HCT116 (cell line): ENCODE measurements around the gene CDON. TPM values are rescaled to one million over a fixed set of nuclear protein-coding genes. Genes with fewer than 3 reads are reported as not detected.

Source experiments
- ATAC-seq: fragments of 200-7000 bp; cut with Tn5 transposase; 2 replicates; pipeline ENCODE4 v1.9.1; 2020; ENCODE audit warnings: mild to moderate bottlenecking, moderate library complexity
- BruUV-seq: library from RNA; stranded (reverse); fragments of 400-500 nt; replicated peaks from 2 replicates; lab custom pipeline; 2021; lab: Mats Ljungman, UMichigan
- CTCF ChIA-PET: fragments of 300-600 bp; sonication (Branson Sonifier 250); formaldehyde crosslinking; loops from one replicate; lab custom pipeline; 2021; ENCODE audit warnings: antibody characterized with exemption; lab: Charles Lee
- POLR2A ChIA-PET: fragments of 300-600, 350-600 bp; sonication (Branson Sonifier 250); formaldehyde crosslinking; loops from one replicate; lab custom pipeline; 2021; ENCODE audit warnings: antibody characterized with exemption; lab: Charles Lee
- RAD21 ChIA-PET, 2 experiments: fragments of 300-600 bp; sonication (Branson Sonifier 250); formaldehyde crosslinking; loops; one replicate each; lab custom pipeline; 2023; ENCODE audit warnings: low total read pairs in 2 of 2; ENCODE audit not compliant: uncharacterized antibody in 2 of 2, unreplicated experiment in 2 of 2, low non-redundant PET in 1 of 2; lab: Charles Lee
- DNase-seq: peaks from one replicate; pipeline ENCODE4 v3.0.0-alpha.2; 2010; ENCODE audit warnings: low read depth, low spot score
- H2AFZ ChIP-seq: fragments of 200-600 bp; shearing (Covaris generic), sonication (generic); 2 replicates; pipeline ENCODE4 v1.6.1; 2017; ENCODE audit warnings: low read depth, mixed run types, mixed read lengths, antibody characterized with exemption, low read length; ENCODE audit not compliant: poor library complexity, severe bottlenecking
- H3K27ac ChIP-seq: 2 replicates; pipeline ENCODE4 v1.5.1; 2012; ENCODE audit warnings: low read depth, low read length
- H3K27me3 ChIP-seq: fragments of 200-600 bp; sonication (generic); 2 replicates; pipeline ENCODE4 v1.6.1; 2016; ENCODE audit warnings: mixed run types, low read length, mixed read lengths; ENCODE audit not compliant: insufficient read depth
- H3K36me3 ChIP-seq, 2 experiments: fragments of 200-500 bp in 1 of 2; fragments of 200-600 bp in 1 of 2; sonication (Bioruptor generic) in 1 of 2; sonication (generic) in 1 of 2; 2 replicates each; pipeline versions ENCODE4 v1.5.1 to v1.6.1; 2014 to 2016; ENCODE audit warnings: low read length in 2 of 2, inconsistent platforms in 1 of 2, mixed read lengths in 1 of 2, mixed run types in 1 of 2; ENCODE audit not compliant: insufficient read depth in 2 of 2, control insufficient read depth in 1 of 2
- H3K4me1 ChIP-seq, 2 experiments: fragments of 200-600 bp in 1 of 2; sonication (generic) in 1 of 2; 2 replicates each; pipeline versions ENCODE4 v1.5.1 to v1.6.1; 2012 to 2017; ENCODE audit warnings: low read length in 2 of 2, inconsistent platforms in 1 of 2, mild to moderate bottlenecking in 1 of 2, mixed read lengths in 1 of 2, mixed run types in 1 of 2, moderate library complexity in 1 of 2; ENCODE audit not compliant: insufficient read depth in 2 of 2, control insufficient read depth in 1 of 2
- H3K4me2 ChIP-seq: fragments of 200-600 bp; sonication (generic); 2 replicates; pipeline ENCODE4 v1.6.1; 2017; ENCODE audit warnings: mixed run types, low read length, mixed read lengths
- H3K4me3 ChIP-seq, 2 experiments: fragments of 200-600 bp in 1 of 2; sonication (generic) in 1 of 2; replicated peaks in 1 of 2; 2 replicates each; pipeline ENCODE4 v1.5.1; 2011 to 2016; ENCODE audit warnings: low read length in 2 of 2, control low read depth in 1 of 2, low read depth in 1 of 2, mild to moderate bottlenecking in 1 of 2, mixed read lengths in 1 of 2, mixed run types in 1 of 2
- H3K79me2 ChIP-seq: fragments of 200-600 bp; sonication (generic); 2 replicates; pipeline ENCODE4 v1.6.1; 2017; ENCODE audit warnings: mild to moderate bottlenecking, mixed run types, low read length, moderate library complexity, mixed read lengths; ENCODE audit not compliant: insufficient read depth
- H3K9ac ChIP-seq: fragments of 200-600 bp; sonication (generic); 2 replicates; pipeline ENCODE4 v1.6.1; 2016; ENCODE audit warnings: low read length, mixed read lengths
- H3K9me2 ChIP-seq: fragments of 200-600 bp; sonication (generic), shearing (Covaris generic); 2 replicates; pipeline ENCODE4 v1.6.1; 2017; ENCODE audit warnings: mixed run types, mild to moderate bottlenecking, moderate library complexity; ENCODE audit not compliant: insufficient read depth
- H3K9me3 ChIP-seq, 2 experiments: fragments of 200-500 bp in 1 of 2; fragments of 200-600 bp in 1 of 2; sonication (Bioruptor generic) in 1 of 2; sonication (generic) in 1 of 2; 2 replicates each; pipeline ENCODE4 v1.6.1; 2014 to 2017; ENCODE audit warnings: low read length in 2 of 2, mixed read lengths in 2 of 2, inconsistent platforms in 1 of 2, low read depth in 1 of 2, mild to moderate bottlenecking in 1 of 2, mixed run types in 1 of 2, moderate library complexity in 1 of 2; ENCODE audit not compliant: control insufficient read depth in 1 of 2, insufficient read depth in 1 of 2
- H4K20me1 ChIP-seq: fragments of 200-600 bp; sonication (generic), shearing (Covaris generic); 2 replicates; pipeline ENCODE4 v1.6.1; 2017; ENCODE audit warnings: mixed run types, mild to moderate bottlenecking, moderate library complexity; ENCODE audit not compliant: insufficient read depth
- EZH2phosphoT487 ChIP-seq: fragments of 200-600 bp; IDR thresholded peaks from 2 replicates; pipeline ENCODE4 v1.6.1; 2018; ENCODE audit warnings: antibody characterized with exemption, borderline replicate concordance
- FOSL1 ChIP-seq: IDR thresholded peaks from 2 replicates; pipeline ENCODE4 v1.6.1; 2012; ENCODE audit warnings: low read depth
- POLR2AphosphoS5 ChIP-seq: IDR thresholded peaks from 2 replicates; pipeline ENCODE4 v1.6.1; 2011; ENCODE audit warnings: mild to moderate bottlenecking, low read depth, low read length, moderate library complexity
- RAD21 ChIP-seq: IDR thresholded peaks from 2 replicates; pipeline ENCODE4 v1.6.1; 2012; ENCODE audit warnings: low read depth, mild to moderate bottlenecking
- TCF7L2 ChIP-seq: IDR thresholded peaks from 2 replicates; pipeline ENCODE4 v1.7.0; 2011; ENCODE audit warnings: borderline replicate concordance, inconsistent platforms; ENCODE audit not compliant: insufficient read depth, insufficient read length; ENCODE audit errors: extremely low read depth
- ZFX ChIP-seq: fragments of 450-650 bp; IDR thresholded peaks from 2 replicates; pipeline ENCODE4 v1.6.1; 2017
- ZNF274 ChIP-seq: fragments of 200-500 bp; sonication (Bioruptor generic); IDR thresholded peaks from 2 replicates; pipeline ENCODE4 v1.6.1; 2014; ENCODE audit warnings: mild to moderate bottlenecking, low read depth, low read length, inconsistent platforms
- intact Hi-C: fragments of 100-400 bp; cut with micrococcal nuclease; formaldehyde crosslinking; loops from 2 replicates; pipeline ENCODE4 v1.10.0; 2022
- total RNA-seq: library from RNA; stranded (reverse); gene quantifications from one replicate; pipeline ENCODE4 v1.2.1, GENCODE V29; 2021; ENCODE audit not compliant: unreplicated experiment

The CDON gene
- total RNA-seq, 1 experiment from 2014 or later, result 16.9 TPM

DNA sequence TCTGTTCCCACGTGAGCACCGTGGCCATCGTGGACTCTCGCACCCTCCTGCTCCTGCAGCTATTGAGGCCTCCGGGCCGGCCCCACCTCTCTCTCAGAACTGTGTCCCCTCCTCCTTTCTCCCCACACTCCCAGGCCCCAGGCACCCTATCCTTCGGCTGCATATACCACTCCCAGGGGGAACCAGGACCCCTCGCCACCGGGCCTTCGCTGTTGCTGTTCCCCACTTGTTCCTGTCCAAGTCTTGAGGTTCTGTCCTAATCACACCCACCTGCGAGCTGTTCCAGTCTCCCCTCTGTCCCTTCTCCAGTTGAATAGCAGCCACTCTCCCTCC, 43.0 kb upstream of the CDON start:
- no peaks in the 10 kb centered on the region for H3K36me3 ChIP-seq
- TF ChIP-seq EZH2phosphoT487, result no peak

DNA sequence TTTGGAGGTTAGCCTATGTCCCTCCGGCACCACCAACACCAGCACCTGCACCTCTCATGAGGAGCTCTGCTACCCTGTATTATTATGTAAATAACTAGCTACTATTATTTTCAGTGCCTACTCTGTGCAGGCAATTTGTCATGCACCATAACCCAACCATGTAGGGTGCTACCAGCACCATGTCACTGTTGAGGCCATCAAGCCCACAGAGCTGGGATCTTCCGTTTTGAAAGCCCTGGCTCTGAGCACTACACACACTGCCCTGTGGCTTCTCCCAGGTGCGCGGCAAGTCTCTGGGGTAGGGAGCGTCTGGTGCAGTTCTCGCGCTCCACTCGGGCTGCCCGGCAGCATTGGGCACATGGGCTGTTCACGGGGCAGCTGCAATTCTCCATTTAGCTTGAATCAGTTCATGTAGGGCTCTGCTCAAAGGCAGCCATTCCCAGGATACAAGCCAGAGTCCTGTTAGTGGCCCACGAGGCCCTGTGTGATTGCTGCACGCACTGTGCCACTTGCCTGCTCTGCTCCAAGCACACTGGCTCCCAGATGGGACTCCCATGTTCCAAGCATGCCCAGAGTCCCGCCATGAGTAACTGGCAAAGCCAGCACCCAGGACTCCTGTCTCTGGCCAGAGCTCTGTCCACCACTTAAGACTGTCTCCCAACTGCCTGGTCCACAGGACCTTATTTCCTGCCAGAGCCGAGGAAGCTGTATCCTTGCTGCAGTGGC, 42.5 kb upstream of the CDON start:
- no peak overlapping the region for H3K9ac ChIP-seq
- no peak for DNase-seq
- H3K4me2 ChIP-seq, result no peak overlapping the region
- intact Hi-C loops, result no loop called here
- ATAC-seq, result no peak
- H2AFZ ChIP-seq, result no peak overlapping the region
- no peak overlapping the region for H3K27ac ChIP-seq
- POLR2A ChIA-PET, result no interaction called here
- no peaks in the 10 kb centered on the region for H4K20me1 ChIP-seq
- no peak overlapping the region for H3K4me3 ChIP-seq
- BruUV-seq, result no TSS peak
- TF ChIP-seq POLR2AphosphoS5 (no peak), FOSL1 (no peak), EZH2phosphoT487 (no peak), RAD21 (no peak), TCF7L2 (no peak), ZFX (no peak), ZNF274 (no peak)
- TF ChIP-seq, all 23 proteins: peak for 0
- no peaks in the 10 kb centered on the region for H3K9me3 ChIP-seq
- H3K4me1 ChIP-seq, result peaks cover 7 to 8% of the 10 kb centered on the region in 2 experiments; a peak in 2 of 4 replicates
- ChIA-PET RAD21 (no interaction called here), CTCF (no interaction called here)
- H3K9me2 ChIP-seq, result no peaks in the 10 kb centered on the region
- H3K36me3 ChIP-seq, result no peaks in the 10 kb centered on the region
- H3K79me2 ChIP-seq, result no peaks in the 10 kb centered on the region
- no peaks in the 10 kb centered on the region for H3K27me3 ChIP-seq

More for the DNA sequence above, 43.0 kb upstream of the CDON start:
- Histone ChIP-seq H3K9ac (no peak overlapping the region), H3K9me2 (no peaks in the 10 kb centered on the region), H2AFZ (no peak overlapping the region), H4K20me1 (no peaks in the 10 kb centered on the region), H3K9me3 (no peaks in the 10 kb centered on the region), H3K4me2 (no peak overlapping the region), H3K4me1 (peaks cover 7 to 10% of the 10 kb centered on the region in 2 experiments; a peak in 2 of 4 replicates), H3K27me3 (no peaks in the 10 kb centered on the region), H3K27ac (no peak overlapping the region), H3K79me2 (no peaks in the 10 kb centered on the region), H3K4me3 (no peak overlapping the region)
- ChIA-PET CTCF (no interaction called here), POLR2A (no interaction called here), RAD21 (no interaction called here)
- no peak for ATAC-seq
- BruUV-seq, result no TSS peak
- intact Hi-C loops, result no loop called here
- no peak for DNase-seq
